ENCODE measurements around the gene GPR78.

GPR78 gene

GRCh38 chr4:8545439-8545765, 34.8 kb upstream of the GPR78 start:
- H3K4me3 ChIP-seq (ENCODE audit: low read length), result no peak overlapping the region
- DNase-seq (ENCODE audit: low read depth), result no peak
- no peak for TF ChIP-seq CTCF (IDR thresholded peaks at IDR 0.05; ENCODE audit: insufficient read depth, low read depth, low read length, missing control alignments)

- no peak for TF ChIP-seq CTCF (IDR thresholded peaks at IDR 0.05; ENCODE audit: insufficient read depth, low read depth, low read length, missing control alignments)
- no peak overlapping the region for H3K4me3 ChIP-seq (ENCODE audit: low read length)
- no peak for DNase-seq (ENCODE audit: low read depth)
Observed at GRCh38 chr4:8546766-8547107, 33.5 kb upstream of the GPR78 start.

GRCh38 chr4:8547108-8547911, 32.9 kb upstream of the GPR78 start:
- peak; percentile 45 for DNase-seq (ENCODE audit: low read depth)
- H3K4me3 ChIP-seq (ENCODE audit: low read length), result no peak overlapping the region
- no peak for TF ChIP-seq CTCF (IDR thresholded peaks at IDR 0.05; ENCODE audit: insufficient read depth, low read depth, low read length, missing control alignments)

- no peak for DNase-seq (ENCODE audit: low read depth)
- no peak for TF ChIP-seq CTCF (IDR thresholded peaks at IDR 0.05; ENCODE audit: insufficient read depth, low read depth, low read length, missing control alignments)
- H3K4me3 ChIP-seq (ENCODE audit: low read length), result no peak overlapping the region
Observed at GRCh38 chr4:8547912-8548730, 32.1 kb upstream of the GPR78 start.

- DNase-seq (ENCODE audit: low read depth), result no peak
- H3K4me3 ChIP-seq (ENCODE audit: low read length), result no peak overlapping the region
- no peak for TF ChIP-seq CTCF (IDR thresholded peaks at IDR 0.05; ENCODE audit: insufficient read depth, low read depth, low read length, missing control alignments)
Observed at GRCh38 chr4:8548731-8549351, 31.4 kb upstream of the GPR78 start.

GRCh38 chr4:8549352-8549931, 30.8 kb upstream of the GPR78 start:
- DNase-seq (ENCODE audit: low read depth), result no peak
- TF ChIP-seq CTCF (IDR thresholded peaks at IDR 0.05; ENCODE audit: insufficient read depth, low read depth, low read length, missing control alignments), result no peak
- H3K4me3 ChIP-seq (ENCODE audit: low read length), result no peak overlapping the region
